GM13976 (cell line): Measurements from ENCODE around the gene PBRM1.

Source experiments
- DNase-seq: peaks from one replicate; pipeline ENCODE4 v3.0.0; 2012; ENCODE audit warnings: low spot score
- CTCF ChIP-seq: IDR thresholded peaks from 2 replicates; pipeline ENCODE4 v1.5.1; 2012; ENCODE audit warnings: borderline replicate concordance, mild to moderate bottlenecking; ENCODE audit not compliant: insufficient read depth; ENCODE audit errors: extremely low read depth, missing control alignments, control extremely low read depth
- in situ Hi-C: fragments of 300-500 bp; cut with MboI; formaldehyde crosslinking; loops from one replicate; pipeline ENCODE4 v1.12.0; 2022; ENCODE audit warnings: low sequenced_read_pairs, mixed read lengths, inconsistent platforms; ENCODE audit not compliant: unreplicated experiment

PBRM1 gene

GRCh38 chr3:52524258-52524751 is 161.4 kb downstream of the PBRM1 start:
- in situ Hi-C loops: no loop called here
- TF ChIP-seq CTCF: no peak
- DNase-seq: no peak

GRCh38 chr3:52523386-52524257 is 162.1 kb downstream of the PBRM1 start:
- TF ChIP-seq CTCF: no peak
- DNase-seq: no peak
- in situ Hi-C loops: no loop called here

GRCh38 chr3:52522651-52523251 is 163.0 kb downstream of the PBRM1 start:
- in situ Hi-C loops: no loop called here
- DNase-seq: no peak
- no peak for TF ChIP-seq CTCF

GRCh38 chr3:52521881-52522650 is 163.6 kb downstream of the PBRM1 start:
- no peak for DNase-seq
- no peak for TF ChIP-seq CTCF
- in situ Hi-C loops: no loop called here

- TF ChIP-seq CTCF: no peak
- in situ Hi-C loops: no loop called here
- DNase-seq: no peak
Observed at GRCh38 chr3:52521488-52521824, 164.3 kb downstream of the PBRM1 start.

GRCh38 chr3:52520716-52521487 is 164.8 kb downstream of the PBRM1 start:
- in situ Hi-C loops: no loop called here
- DNase-seq: no peak
- no peak for TF ChIP-seq CTCF
